ENCODE data around the gene MYBPC2.

The MYBPC2 gene

DNA sequence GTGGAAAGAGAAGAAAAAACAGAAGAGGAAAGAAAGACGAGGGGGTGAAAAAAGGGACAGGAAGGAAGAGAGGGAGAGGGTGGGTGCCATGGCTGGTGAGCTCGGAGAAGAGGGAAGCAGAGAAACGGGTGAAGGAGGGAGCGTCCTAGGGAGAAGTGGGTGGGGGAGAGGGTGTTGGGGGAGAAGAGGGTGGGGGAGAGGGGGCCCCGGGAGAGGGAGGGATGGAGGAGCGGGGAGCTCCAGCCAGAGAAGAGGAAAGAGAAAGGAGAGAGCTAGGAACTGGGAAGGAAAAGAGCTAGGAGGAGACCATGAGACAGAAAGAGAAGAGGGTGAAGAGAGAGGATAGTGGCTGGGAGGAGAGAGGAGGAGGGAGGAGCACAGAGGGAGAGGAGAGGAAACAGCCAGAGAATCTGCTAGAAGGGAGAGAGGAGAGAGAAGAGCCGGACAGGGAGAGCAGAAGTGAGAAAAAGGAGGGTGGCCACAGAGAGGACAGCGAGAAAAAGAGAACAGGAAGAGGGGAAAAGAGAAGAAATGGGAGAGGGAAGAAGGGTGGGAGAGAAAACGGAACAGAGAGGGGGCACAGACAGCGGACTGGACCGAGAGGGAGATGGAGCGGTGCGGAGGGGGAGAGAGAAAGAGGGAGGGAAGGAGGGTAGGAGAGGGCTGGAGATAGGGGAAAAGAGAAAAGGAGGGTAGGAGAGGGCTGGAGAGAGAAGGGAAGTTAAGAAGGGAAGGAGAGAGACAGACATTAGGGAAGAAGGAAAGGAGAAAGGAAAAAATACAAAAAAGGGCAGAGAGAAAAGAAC lies 55.9 kb downstream of the MYBPC2 start:
- Histone ChIP-seq H4K20me1 (ENCODE audit: low read depth, low read length) (no peaks in the 10 kb centered on the region), H2AFZ (ENCODE audit: low read depth, low read length, severe bottlenecking) (no peak overlapping the region), H3K79me2 (ENCODE audit: insufficient read depth, low read length) (no peaks in the 10 kb centered on the region), H3K9ac (ENCODE audit: low read length) (no peak overlapping the region), H3K4me3 (ENCODE audit: insufficient read depth, low read length, poor library complexity, severe bottlenecking) (no peak overlapping the region), H3K27ac (ENCODE audit: low read depth, low read length) (no peak overlapping the region), H3K27me3 (ENCODE audit: low read length) (no peaks in the 10 kb centered on the region), H3K4me2 (ENCODE audit: low read depth, low read length, poor library complexity, severe bottlenecking) (no peak overlapping the region), H3K36me3 (ENCODE audit: low read length) (0 out of 2 replicates have a peak, but pooled peaks cover 3% of the 10 kb centered on the region), H3F3A (ENCODE audit: insufficient read depth) (no peaks in the 10 kb centered on the region), H3K9me3 (ENCODE audit: insufficient read depth, low read length) (peaks cover 6% of the 10 kb centered on the region; the same call in 1 of the 2 replicates), H3K9me2 (replicated peaks; ENCODE audit: insufficient read depth, low read length) (no peaks in the 10 kb centered on the region)
- no peak for TF ChIP-seq EZH2phosphoT487 (conservative IDR thresholded peaks at IDR 0.05; ENCODE audit: low read length)
- TF ChIP-seq, protein P1, sequence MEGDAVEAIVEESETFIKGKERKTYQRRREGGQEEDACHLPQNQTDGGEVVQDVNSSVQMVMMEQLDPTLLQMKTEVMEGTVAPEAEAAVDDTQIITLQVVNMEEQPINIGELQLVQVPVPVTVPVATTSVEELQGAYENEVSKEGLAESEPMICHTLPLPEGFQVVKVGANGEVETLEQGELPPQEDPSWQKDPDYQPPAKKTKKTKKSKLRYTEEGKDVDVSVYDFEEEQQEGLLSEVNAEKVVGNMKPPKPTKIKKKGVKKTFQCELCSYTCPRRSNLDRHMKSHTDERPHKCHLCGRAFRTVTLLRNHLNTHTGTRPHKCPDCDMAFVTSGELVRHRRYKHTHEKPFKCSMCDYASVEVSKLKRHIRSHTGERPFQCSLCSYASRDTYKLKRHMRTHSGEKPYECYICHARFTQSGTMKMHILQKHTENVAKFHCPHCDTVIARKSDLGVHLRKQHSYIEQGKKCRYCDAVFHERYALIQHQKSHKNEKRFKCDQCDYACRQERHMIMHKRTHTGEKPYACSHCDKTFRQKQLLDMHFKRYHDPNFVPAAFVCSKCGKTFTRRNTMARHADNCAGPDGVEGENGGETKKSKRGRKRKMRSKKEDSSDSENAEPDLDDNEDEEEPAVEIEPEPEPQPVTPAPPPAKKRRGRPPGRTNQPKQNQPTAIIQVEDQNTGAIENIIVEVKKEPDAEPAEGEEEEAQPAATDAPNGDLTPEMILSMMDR (IDR thresholded peaks at IDR 0.05; ENCODE audit: insufficient read depth, low read length, poor library complexity, severe bottlenecking), result no peak

- Histone ChIP-seq H3K27me3 (ENCODE audit: low read length) (no peaks in the 10 kb centered on the region), H3K27ac (ENCODE audit: low read depth, low read length) (no peak overlapping the region), H3K9ac (ENCODE audit: low read length) (no peak overlapping the region), H3K4me3 (ENCODE audit: insufficient read depth, low read length, poor library complexity, severe bottlenecking) (no peak overlapping the region), H3K36me3 (ENCODE audit: low read length) (0 out of 2 replicates have a peak, but pooled peaks cover 3% of the 10 kb centered on the region), H3K4me2 (ENCODE audit: low read depth, low read length, poor library complexity, severe bottlenecking) (no peak overlapping the region), H3K79me2 (ENCODE audit: insufficient read depth, low read length) (no peaks in the 10 kb centered on the region), H3K9me2 (replicated peaks; ENCODE audit: insufficient read depth, low read length) (no peaks in the 10 kb centered on the region), H3F3A (ENCODE audit: insufficient read depth) (no peaks in the 10 kb centered on the region), H3K9me3 (ENCODE audit: insufficient read depth, low read length) (peaks cover 6% of the 10 kb centered on the region; the same call in 1 of the 2 replicates), H4K20me1 (ENCODE audit: low read depth, low read length) (no peaks in the 10 kb centered on the region), H2AFZ (ENCODE audit: low read depth, low read length, severe bottlenecking) (no peak overlapping the region)
- no peak for TF ChIP-seq EZH2phosphoT487 (conservative IDR thresholded peaks at IDR 0.05; ENCODE audit: low read length)
- TF ChIP-seq, protein P1 (IDR thresholded peaks at IDR 0.05; ENCODE audit: insufficient read depth, low read length, poor library complexity, severe bottlenecking), result no peak
Observed at GRCh38 chr19:50489461-50490011, 56.8 kb downstream of the MYBPC2 start.

- H3K27ac ChIP-seq (ENCODE audit: low read depth, low read length), result no peak overlapping the region
- no peak overlapping the region for H3K4me3 ChIP-seq (ENCODE audit: insufficient read depth, low read length, poor library complexity, severe bottlenecking)
- no peaks in the 10 kb centered on the region for H3K9me2 ChIP-seq (replicated peaks; ENCODE audit: insufficient read depth, low read length)
- no peak overlapping the region for H2AFZ ChIP-seq (ENCODE audit: low read depth, low read length, severe bottlenecking)
- H3K79me2 ChIP-seq (ENCODE audit: insufficient read depth, low read length), result no peaks in the 10 kb centered on the region
- no peak overlapping the region for H3K4me2 ChIP-seq (ENCODE audit: low read depth, low read length, poor library complexity, severe bottlenecking)
- H4K20me1 ChIP-seq (ENCODE audit: low read depth, low read length), result no peaks in the 10 kb centered on the region
- H3K9ac ChIP-seq (ENCODE audit: low read length), result no peak overlapping the region
- H3K27me3 ChIP-seq (ENCODE audit: low read length), result no peaks in the 10 kb centered on the region
- no peak for TF ChIP-seq EZH2phosphoT487 (conservative IDR thresholded peaks at IDR 0.05; ENCODE audit: low read length)
- TF ChIP-seq, protein P1 (IDR thresholded peaks at IDR 0.05; ENCODE audit: insufficient read depth, low read length, poor library complexity, severe bottlenecking), result no peak
- H3F3A ChIP-seq (ENCODE audit: insufficient read depth), result no peaks in the 10 kb centered on the region
- 0 out of 2 replicates have a peak, but pooled peaks cover 3% of the 10 kb centered on the region for H3K36me3 ChIP-seq (ENCODE audit: low read length)
- H3K9me3 ChIP-seq (ENCODE audit: insufficient read depth, low read length), result peaks cover 6% of the 10 kb centered on the region; the same call in 1 of the 2 replicates
Observed at GRCh38 chr19:50490411-50490811, 57.7 kb downstream of the MYBPC2 start.
